ENCODE data around the gene JARID2. TPM values are rescaled to one million over a fixed set of nuclear protein-coding genes. Genes with fewer than 3 reads are reported as not detected.

The JARID2 gene
- polyA plus RNA-seq, 12 donors: 11.3 to 121 (median 15.7) TPM

GRCh38 chr6:15417811-15418210, 171.9 kb downstream of the JARID2 start:
- no peak for DNase-seq

GRCh38 chr6:15419493-15419892, 173.6 kb downstream of the JARID2 start:
- no peak for DNase-seq

- DNase-seq: no peak
Measured at GRCh38 chr6:15420959-15421438, 175.1 kb downstream of the JARID2 start.

- no peak for DNase-seq
Measured at GRCh38 chr6:15421945-15422733, 176.3 kb downstream of the JARID2 start.

- no peak for DNase-seq
Measured at GRCh38 chr6:15423286-15423993, 177.6 kb downstream of the JARID2 start.

- DNase-seq: no peak
Measured at GRCh38 chr6:15425947-15426346, 180.1 kb downstream of the JARID2 start.

GRCh38 chr6:15426395-15426794, 180.5 kb downstream of the JARID2 start:
- no peak for DNase-seq

GRCh38 chr6:15426901-15427300, 181.0 kb downstream of the JARID2 start:
- no peak for DNase-seq

- DNase-seq: no peak
Measured at GRCh38 chr6:15427331-15428070, 181.6 kb downstream of the JARID2 start.

GRCh38 chr6:15429141-15430110, 183.6 kb downstream of the JARID2 start:
- no peak for DNase-seq

- no peak for DNase-seq
Measured at GRCh38 chr6:15430186-15430585, 184.3 kb downstream of the JARID2 start.

GRCh38 chr6:15430931-15431405, 185.1 kb downstream of the JARID2 start:
- no peak for DNase-seq

- no peak for DNase-seq
Measured at GRCh38 chr6:15431762-15432483, 186.1 kb downstream of the JARID2 start.

- DNase-seq: no peak
Measured at GRCh38 chr6:15433511-15433861, 187.6 kb downstream of the JARID2 start.

GRCh38 chr6:15434263-15434662, 188.4 kb downstream of the JARID2 start:
- DNase-seq: no peak

GRCh38 chr6:15434823-15435380, 189.0 kb downstream of the JARID2 start:
- DNase-seq: no peak

GRCh38 chr6:15435468-15435867, 189.6 kb downstream of the JARID2 start:
- no peak for DNase-seq

- no peak for DNase-seq
Measured at GRCh38 chr6:15436451-15436850, 190.6 kb downstream of the JARID2 start.

GRCh38 chr6:15437090-15437635, 191.3 kb downstream of the JARID2 start:
- no peak for DNase-seq

Measured in muscle of arm (tissue), 12 donors.